GM13977 (cell line): ENCODE measurements around the gene CEP72.

Experiments
- DNase-seq: peaks from one replicate; pipeline ENCODE4 v3.0.0; 2012; ENCODE audit warnings: low spot score
- CTCF ChIP-seq: IDR thresholded peaks from 2 replicates; pipeline ENCODE4 v1.5.1; 2012; ENCODE audit warnings: mild to moderate bottlenecking, control low read depth; ENCODE audit not compliant: insufficient read depth; ENCODE audit errors: extremely low read depth, missing control alignments
- in situ Hi-C: fragments of 300-500 bp; cut with MboI; formaldehyde crosslinking; loops from one replicate; pipeline ENCODE4 v1.12.0; 2022; ENCODE audit warnings: low sequenced_read_pairs, low pct_unique_long_range_greater_than_20kb, mixed read lengths, inconsistent platforms; ENCODE audit not compliant: unreplicated experiment

The CEP72 gene

GRCh38 chr5:583645-584044 is 28.5 kb upstream of the CEP72 start:
- TF ChIP-seq CTCF: no peak
- DNase-seq: no peak
- in situ Hi-C loops: no loop called here

GRCh38 chr5:584216-584615 is 27.9 kb upstream of the CEP72 start:
- no peak for DNase-seq
- no peak for TF ChIP-seq CTCF
- in situ Hi-C loops: no loop called here

GRCh38 chr5:584846-585245 is 27.3 kb upstream of the CEP72 start:
- no peak for DNase-seq
- in situ Hi-C loops: no loop called here

GRCh38 chr5:585556-585955 is 26.6 kb upstream of the CEP72 start:
- in situ Hi-C loops: no loop called here
- DNase-seq: no peak
- no peak for TF ChIP-seq CTCF

More at GRCh38 chr5:584846-585245, 27.3 kb upstream of the CEP72 start:
- no peak for TF ChIP-seq CTCF

- in situ Hi-C loops: no loop called here
- no peak for TF ChIP-seq CTCF
- DNase-seq: no peak
Observed at GRCh38 chr5:585962-586628, 26.0 kb upstream of the CEP72 start.

- TF ChIP-seq CTCF: no peak
- in situ Hi-C loops: no loop called here
- DNase-seq: no peak
Observed at GRCh38 chr5:586751-587285, 25.3 kb upstream of the CEP72 start.
